Smooth muscle cell (in vitro differentiated cells): ENCODE results near the gene C3orf18. TPM values are rescaled to one million over a fixed set of nuclear protein-coding genes. Genes with fewer than 3 reads are reported as not detected.

Experiments
- DNase-seq: peaks from one replicate; lab custom pipeline; 2025; ENCODE audit not compliant: unreplicated experiment; lab: John Stamatoyannopoulos, UW
- H2AFZ ChIP-seq: fragments of 200-600 bp; sonication (generic); 2 replicates; pipeline ENCODE4 v1.6.0; 2016; ENCODE audit warnings: antibody characterized with exemption, low read depth, mild to moderate bottlenecking
- H3F3A ChIP-seq: fragments of 200-600 bp; sonication (generic); 2 replicates; pipeline ENCODE4 v1.6.0; 2017; ENCODE audit warnings: antibody characterized with exemption, low read depth
- H3K27ac ChIP-seq: fragments of 200-600 bp; sonication (generic); 2 replicates; pipeline ENCODE4 v1.5.1; 2016; ENCODE audit warnings: low read depth, mild to moderate bottlenecking
- H3K27me3 ChIP-seq: fragments of 200-600 bp; sonication (generic); 2 replicates; pipeline ENCODE4 v1.6.1; 2016; ENCODE audit warnings: low read depth, mild to moderate bottlenecking
- H3K36me3 ChIP-seq: fragments of 200-600 bp; sonication (generic); 2 replicates; pipeline ENCODE4 v1.5.1; 2016; ENCODE audit warnings: low read depth
- H3K4me1 ChIP-seq: fragments of 200-600 bp; sonication (generic); 2 replicates; pipeline ENCODE4 v1.5.1; 2016; ENCODE audit warnings: low read depth
- H3K4me2 ChIP-seq: fragments of 200-600 bp; sonication (generic); 2 replicates; pipeline ENCODE4 v1.6.0; 2016; ENCODE audit warnings: mild to moderate bottlenecking
- H3K4me3 ChIP-seq: fragments of 200-600 bp; sonication (generic); 2 replicates; pipeline ENCODE4 v1.5.1; 2016; ENCODE audit warnings: mild to moderate bottlenecking
- H3K79me2 ChIP-seq: fragments of 200-600 bp; sonication (generic); 2 replicates; pipeline ENCODE4 v1.6.0; 2016; ENCODE audit warnings: low read depth, mild to moderate bottlenecking
- H3K9ac ChIP-seq: fragments of 200-600 bp; sonication (generic); 2 replicates; pipeline ENCODE4 v1.6.0; 2016; ENCODE audit warnings: low read depth
- H3K9me3 ChIP-seq: fragments of 200-600 bp; sonication (generic); replicated peaks from 2 replicates; pipeline ENCODE4 v1.5.1; 2016; ENCODE audit warnings: low read depth
- H4K20me1 ChIP-seq: fragments of 200-600 bp; sonication (generic); 2 replicates; pipeline ENCODE4 v1.6.0; 2016; ENCODE audit warnings: low read depth
- CTCF ChIP-seq: fragments of 200-600 bp; sonication (generic); IDR thresholded peaks from 2 replicates; pipeline ENCODE4 v1.5.1; 2017; ENCODE audit warnings: borderline replicate concordance, mild to moderate bottlenecking, antibody characterized with exemption; ENCODE audit not compliant: insufficient read depth, poor library complexity, severe bottlenecking
- WGBS: methylation state at CpG from one replicate; pipeline ENCODE4 v1.1.7; 2016; ENCODE audit warnings: low lambda C conversion rate; 5-methylcytosine and 5-hydroxymethylcytosine counted together
- polyA plus RNA-seq: library from polyadenylated mRNA; unstranded; fragments of >200 nt; fragmentation: Nextera tagmentation; extraction: Ambion mirVana; gene quantifications from 2 replicates; pipeline ENCODE4 v1.2.1, GENCODE V29; 2016
- total RNA-seq: library from RNA; depleted of rRNA; stranded (reverse); fragments of >200 nt; gene quantifications from 2 replicates; pipeline ENCODE4 v1.2.3, GENCODE V29; 2014

Gene C3orf18
- total and polyA plus RNA-seq, 2 experiments from 2014 or later = 8.7 to 20.0 TPM

GRCh38 chr3:50591196-50591741, 23.7 kb upstream of the C3orf18 start:
- Histone ChIP-seq H3F3A (no peaks in the 10 kb centered on the region), H3K4me1 (no peaks in the 10 kb centered on the region), H3K9me3 (no peaks in the 10 kb centered on the region), H3K27ac (no peak overlapping the region), H3K36me3 (no peaks in the 10 kb centered on the region), H3K4me3 (no peak overlapping the region), H4K20me1 (no peaks in the 10 kb centered on the region), H2AFZ (no peak overlapping the region), H3K79me2 (no peaks in the 10 kb centered on the region), H3K4me2 (no peak overlapping the region), H3K9ac (no peak overlapping the region), H3K27me3 (no peaks in the 10 kb centered on the region)
- 77% methylated on average over 9 of the region's 9 CpGs for WGBS
- TF ChIP-seq CTCF = no peak
- no peak for DNase-seq

GRCh38 chr3:50588759-50589433, 21.3 kb upstream of the C3orf18 start:
- no peaks in the 10 kb centered on the region for H4K20me1 ChIP-seq
- H3K4me2 ChIP-seq = no peak overlapping the region
- no peaks in the 10 kb centered on the region for H3K4me1 ChIP-seq
- no peak overlapping the region for H2AFZ ChIP-seq
- TF ChIP-seq CTCF = no peak
- no peaks in the 10 kb centered on the region for H3K27me3 ChIP-seq
- H3K27ac ChIP-seq = no peak overlapping the region
- H3K9ac ChIP-seq = no peak overlapping the region
- no peak overlapping the region for H3K4me3 ChIP-seq
- no peaks in the 10 kb centered on the region for H3K36me3 ChIP-seq
- H3K79me2 ChIP-seq = no peaks in the 10 kb centered on the region
- H3K9me3 ChIP-seq = no peaks in the 10 kb centered on the region
- WGBS = 93% methylated on average over 4 of the region's 4 CpGs
- no peak for DNase-seq
- no peaks in the 10 kb centered on the region for H3F3A ChIP-seq

- Histone ChIP-seq H3K27me3 (no peaks in the 10 kb centered on the region), H4K20me1 (no peaks in the 10 kb centered on the region), H3K4me2 (no peak overlapping the region), H3K36me3 (no peaks in the 10 kb centered on the region), H3K9me3 (no peaks in the 10 kb centered on the region), H3K9ac (no peak overlapping the region), H3K79me2 (no peaks in the 10 kb centered on the region), H3K4me1 (no peaks in the 10 kb centered on the region), H3K4me3 (no peak overlapping the region), H3F3A (no peaks in the 10 kb centered on the region), H3K27ac (no peak overlapping the region), H2AFZ (no peak overlapping the region)
- 74% methylated on average over 17 of the region's 17 CpGs for WGBS
- TF ChIP-seq CTCF = no peak
- DNase-seq = no peak
Measured at GRCh38 chr3:50587806-50588758, 20.5 kb upstream of the C3orf18 start.
